Esophagus (tissue), 2 donors: ENCODE measurements around the gene SHOX. TPM values are rescaled to one million over a fixed set of nuclear protein-coding genes. Genes with fewer than 3 reads are reported as not detected.
"Not testable (repeated sequence)": the region's sequence is repeated elsewhere in the genome, so short reads cannot be mapped to it uniquely, and the experiment has no call there.

Experiments
- H3K27ac ChIP-seq, 2 donors: one replicate each; pipeline ENCODE4 v1.5.1; 2013; ENCODE audit warnings: low read depth in 2 of 2, mild to moderate bottlenecking in 2 of 2, inconsistent platforms in 1 of 2, low read length in 1 of 2, moderate library complexity in 1 of 2
- H3K27me3 ChIP-seq, 2 donors: one replicate each; pipeline ENCODE4 v1.6.1; 2013; ENCODE audit warnings: low read length in 2 of 2, control low read depth in 1 of 2, mild to moderate bottlenecking in 1 of 2; ENCODE audit not compliant: insufficient read depth in 2 of 2, control insufficient read depth in 1 of 2
- H3K36me3 ChIP-seq, 2 donors: one replicate each; pipeline ENCODE4 v1.6.1; 2013; ENCODE audit warnings: low read length in 1 of 2; ENCODE audit not compliant: control insufficient read depth in 2 of 2, insufficient read depth in 2 of 2
- H3K4me1 ChIP-seq, 2 donors: one replicate each; pipeline ENCODE4 v1.6.1; 2013; ENCODE audit warnings: low read length in 1 of 2; ENCODE audit not compliant: control insufficient read depth in 2 of 2, insufficient read depth in 2 of 2
- H3K4me3 ChIP-seq, 2 donors: one replicate each; pipeline ENCODE4 v1.5.1; 2013; ENCODE audit warnings: low read length in 2 of 2, mild to moderate bottlenecking in 2 of 2, low read depth in 1 of 2, moderate library complexity in 1 of 2
- H3K9me3 ChIP-seq, 2 donors: one replicate each; pipeline ENCODE4 v1.6.1; 2013; ENCODE audit warnings: mild to moderate bottlenecking in 2 of 2, low read depth in 1 of 2, low read length in 1 of 2, moderate library complexity in 1 of 2; ENCODE audit not compliant: control insufficient read depth in 2 of 2, insufficient read depth in 1 of 2
- WGBS, 2 donors: extraction: QIAGEN DNeasy Blood & Tissue Kit; methylation state at CpG; one replicate each; pipeline ENCODE4 v1.1.7; 2013; 5-methylcytosine and 5-hydroxymethylcytosine counted together
- polyA plus RNA-seq, 2 donors: library from polyadenylated mRNA; stranded (reverse); fragments of 200-250 nt; gene quantifications; one replicate each; pipeline ENCODE4 v1.2.3, GENCODE V29; 2013
- donor health status: healthy with polysubstance abuse.
- donor health status: Bipolar disorder and iron deficiency.

SHOX gene
- polyA plus RNA-seq, result not detected

GRCh38 chrX:630612-631496 lies at the start of gene SHOX:
TSS of gene SHOX (plus strand) at chrX:630791. CDS start at chrX:630898, 107 bp downstream.
- no peak within 1 kb of the TSS for H3K4me3 ChIP-seq
- H3K9me3 ChIP-seq, result no peaks in the 10 kb centered on the region
- peaks cover 0 to 6% of the 10 kb centered on the region in 2 donors for H3K4me1 ChIP-seq
- no peaks in the 10 kb centered on the region for H3K36me3 ChIP-seq
- no peak within 1 kb of the TSS for H3K27ac ChIP-seq
- 6% methylated on average over 84 of the region's 84 CpGs for WGBS, 2 donors
- H3K27me3 ChIP-seq, result peaks cover 28 to 30% of the 10 kb centered on the region in 2 donors

GRCh38 chrX:581066-581465 lies 49.5 kb upstream of the SHOX start:
- no peaks in the 10 kb centered on the region for H3K27me3 ChIP-seq
- peaks cover 0 to 8% of the 10 kb centered on the region in 2 donors for H3K9me3 ChIP-seq
- no peak overlapping the region for H3K4me3 ChIP-seq
- H3K36me3 ChIP-seq, result no peaks in the 10 kb centered on the region
- H3K4me1 ChIP-seq, result no peaks in the 10 kb centered on the region
- H3K27ac ChIP-seq, result no peak overlapping the region
- 83 to 93% methylated on average over 1 of the region's 1 CpG for WGBS, 2 donors

- Histone ChIP-seq H3K4me1 (no peaks in the 10 kb centered on the region), H3K9me3 (peaks cover 0 to 4% of the 10 kb centered on the region in 2 donors), H3K4me3 (no peak overlapping the region), H3K27me3 (no peaks in the 10 kb centered on the region), H3K36me3 (no peaks in the 10 kb centered on the region), H3K27ac (no peak overlapping the region)
- 71 to 75% methylated on average over 7 of the region's 7 CpGs for WGBS, 2 donors
These were observed 48.8 kb upstream of the SHOX start for GRCh38 chrX:581720-582298.

GRCh38 chrX:584572-584971 lies 46.0 kb upstream of the SHOX start:
- Histone ChIP-seq H3K36me3 (no peaks in the 10 kb centered on the region), H3K4me1 (no peaks in the 10 kb centered on the region), H3K4me3 (no peak overlapping the region), H3K27me3 (no peaks in the 10 kb centered on the region), H3K9me3 (no peaks in the 10 kb centered on the region), H3K27ac (no peak overlapping the region)
- 25 to 62% methylated on average over 1 of the region's 1 CpG for WGBS, 2 donors

- H3K4me3 ChIP-seq, result no peak overlapping the region
- H3K4me1 ChIP-seq, result no peaks in the 10 kb centered on the region
- no peaks in the 10 kb centered on the region for H3K36me3 ChIP-seq
- no peak overlapping the region for H3K27ac ChIP-seq
- H3K27me3 ChIP-seq, result no peaks in the 10 kb centered on the region
- H3K9me3 ChIP-seq, result no peaks in the 10 kb centered on the region
- 40 to 46% methylated on average over 20 to 21 of the region's 21 CpGs for whole genome bisulfite sequencing, 2 donors
These were observed 45.3 kb upstream of the SHOX start for GRCh38 chrX:585115-585808.

GRCh38 chrX:586351-586750 lies 44.2 kb upstream of the SHOX start:
- H3K4me3 ChIP-seq, result no peak overlapping the region
- no peaks in the 10 kb centered on the region for H3K9me3 ChIP-seq
- no peaks in the 10 kb centered on the region for H3K27me3 ChIP-seq
- H3K27ac ChIP-seq, result no peak overlapping the region
- WGBS, 2 donors, result 86% methylated on average over 8 of the region's 8 CpGs
- H3K4me1 ChIP-seq, result no peaks in the 10 kb centered on the region
- H3K36me3 ChIP-seq, result no peaks in the 10 kb centered on the region

- H3K4me1 ChIP-seq, H3K4me3 ChIP-seq, H3K9me3 ChIP-seq, H3K27me3 ChIP-seq, H3K27ac ChIP-seq, H3K36me3 ChIP-seq: not testable (repeated sequence)
- WGBS, 2 donors, result 81 to 82% methylated on average over 19 to 20 of the region's 20 CpGs
These were observed 41.3 kb upstream of the SHOX start for GRCh38 chrX:589261-589660.

GRCh38 chrX:590693-591404 lies 39.7 kb upstream of the SHOX start:
- peaks cover 0 to 7% of the 10 kb centered on the region in 2 donors for H3K9me3 ChIP-seq
- H3K36me3 ChIP-seq, result no peaks in the 10 kb centered on the region
- no peak overlapping the region for H3K27ac ChIP-seq
- WGBS, 2 donors, result 70 to 76% methylated on average over 24 of the region's 24 CpGs
- H3K4me1 ChIP-seq, result no peaks in the 10 kb centered on the region
- no peak overlapping the region for H3K4me3 ChIP-seq
- H3K27me3 ChIP-seq, result no peaks in the 10 kb centered on the region
